DOHH2 (cell line): ENCODE measurements around the gene SLC39A6.

Source experiments
- CTCF ChIP-seq: fragments of 200-600 bp; sonication (generic); IDR thresholded peaks from one replicate; pipeline ENCODE4 v1.5.1; 2014; ENCODE audit warnings: antibody characterized with exemption, mild to moderate bottlenecking, low read depth, low read length; ENCODE audit not compliant: poor library complexity, severe bottlenecking
- EZH2phosphoT487 ChIP-seq: fragments of 200-600 bp; sonication (generic); IDR thresholded peaks from 2 replicates; pipeline ENCODE4 v1.6.1; 2017; ENCODE audit warnings: borderline replicate concordance, mild to moderate bottlenecking, antibody characterized with exemption, low read length, moderate library complexity, mixed read lengths

GRCh38 chr18:36175481-36175880 lies 46.3 kb upstream of the SLC39A6 start:
- TF ChIP-seq CTCF (no peak), EZH2phosphoT487 (no peak)
